ENCODE data around the gene ETV2.

Gene ETV2

GRCh38 chr19:35623327-35624010, 18.1 kb upstream of the ETV2 start:
- H3K9ac ChIP-seq (ENCODE audit: low read length), result no peak overlapping the region
- peaks cover 7% of the 10 kb centered on the region; the same call in 1 of the 2 replicates for H3F3A ChIP-seq (ENCODE audit: insufficient read depth)
- H2AFZ ChIP-seq (ENCODE audit: low read depth, low read length, severe bottlenecking), result no peak overlapping the region
- H4K20me1 ChIP-seq (ENCODE audit: low read depth, low read length), result no peaks in the 10 kb centered on the region
- H3K36me3 ChIP-seq (ENCODE audit: low read length), result no peaks in the 10 kb centered on the region
- no peaks in the 10 kb centered on the region for H3K9me2 ChIP-seq (replicated peaks; ENCODE audit: insufficient read depth, low read length)
- H3K27me3 ChIP-seq (ENCODE audit: low read length), result no peaks in the 10 kb centered on the region
- no peak overlapping the region for H3K4me3 ChIP-seq (ENCODE audit: insufficient read depth, low read length, poor library complexity, severe bottlenecking)
- H3K4me2 ChIP-seq (ENCODE audit: low read depth, low read length, poor library complexity, severe bottlenecking), result no peak overlapping the region
- TF ChIP-seq EZH2phosphoT487 (conservative IDR thresholded peaks at IDR 0.05; ENCODE audit: low read length), result no peak
- no peak for TF ChIP-seq CTCF (IDR thresholded peaks at IDR 0.05; ENCODE audit: insufficient read depth, low read length, poor library complexity, severe bottlenecking)
- H3K79me2 ChIP-seq (ENCODE audit: insufficient read depth, low read length), result no peaks in the 10 kb centered on the region
- H3K27ac ChIP-seq (ENCODE audit: low read depth, low read length), result no peak overlapping the region
- no peaks in the 10 kb centered on the region for H3K9me3 ChIP-seq (ENCODE audit: insufficient read depth, low read length)

- no peaks in the 10 kb centered on the region for H3K36me3 ChIP-seq (ENCODE audit: low read length)
- H3F3A ChIP-seq (ENCODE audit: insufficient read depth), result peaks cover 7% of the 10 kb centered on the region; the same call in 1 of the 2 replicates
- no peaks in the 10 kb centered on the region for H4K20me1 ChIP-seq (ENCODE audit: low read depth, low read length)
- H3K4me3 ChIP-seq (ENCODE audit: insufficient read depth, low read length, poor library complexity, severe bottlenecking), result peak overlapping the region; percentile 76
- H3K9me3 ChIP-seq (ENCODE audit: insufficient read depth, low read length), result no peaks in the 10 kb centered on the region
- H3K9ac ChIP-seq (ENCODE audit: low read length), result peak overlapping the region; percentile 91
- no peaks in the 10 kb centered on the region for H3K27me3 ChIP-seq (ENCODE audit: low read length)
- H3K9me2 ChIP-seq (replicated peaks; ENCODE audit: insufficient read depth, low read length), result no peaks in the 10 kb centered on the region
- peaks cover 8% of the 10 kb centered on the region; the same call in 1 of the 2 replicates for H3K79me2 ChIP-seq (ENCODE audit: insufficient read depth, low read length)
- TF ChIP-seq CTCF (IDR thresholded peaks at IDR 0.05; ENCODE audit: insufficient read depth, low read length, poor library complexity, severe bottlenecking) (no peak), EZH2phosphoT487 (conservative IDR thresholded peaks at IDR 0.05; ENCODE audit: low read length) (no peak)
- peak overlapping the region; percentile 78 for H2AFZ ChIP-seq (ENCODE audit: low read depth, low read length, severe bottlenecking)
- H3K4me2 ChIP-seq (ENCODE audit: low read depth, low read length, poor library complexity, severe bottlenecking), result peak overlapping the region; percentile 63
- peak overlapping the region; percentile 40; the same call in 1 of the 2 replicates for H3K27ac ChIP-seq (ENCODE audit: low read depth, low read length)
These were observed 13.3 kb upstream of the ETV2 start for GRCh38 chr19:35628264-35628564.

DNA sequence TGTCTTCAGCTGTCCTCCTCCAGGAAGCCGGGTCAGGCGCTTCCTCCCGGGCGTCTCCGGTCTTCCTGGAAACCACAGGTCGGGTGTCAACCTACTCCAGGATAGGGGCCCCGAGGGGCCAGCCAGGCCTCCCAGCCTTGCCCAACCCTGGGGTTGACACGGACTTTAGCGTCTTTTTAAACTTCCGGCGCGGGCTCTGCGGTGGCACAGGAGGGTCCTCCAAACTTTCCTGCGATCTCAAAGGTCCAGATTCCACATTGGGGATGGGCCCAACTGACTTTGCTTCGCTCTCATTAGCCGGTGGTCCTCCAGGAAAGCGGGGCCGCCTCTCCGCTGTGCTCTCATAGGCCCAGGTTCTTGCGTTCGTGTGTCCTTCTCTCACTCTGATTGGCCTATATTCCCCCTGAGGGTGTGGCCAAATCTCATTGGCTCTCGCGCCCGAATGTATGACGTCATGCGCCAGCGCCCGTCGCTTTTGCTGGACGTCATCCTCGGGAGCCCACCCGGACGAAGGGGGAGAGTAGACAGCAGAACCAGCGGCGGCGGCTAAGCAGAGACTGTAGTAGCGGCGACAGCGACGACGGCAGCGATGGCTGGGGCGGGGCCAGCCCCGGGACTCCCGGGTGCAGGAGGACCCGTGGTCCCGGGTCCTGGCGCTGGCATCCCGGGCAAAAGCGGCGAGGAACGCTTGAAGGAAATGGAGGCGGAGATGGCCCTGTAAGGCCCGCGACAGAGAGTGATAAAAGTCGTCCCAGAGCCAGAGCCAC, 12.8 kb upstream of the ETV2 start, which contains the start of gene RBM42:
TSS of gene RBM42 (plus strand) at position 472 of the 767 bp plus-strand sequence. CDS start at position 590, 118 bp downstream.
- no peaks in the 10 kb centered on the region for H3K27me3 ChIP-seq (ENCODE audit: low read length)
- no peaks in the 10 kb centered on the region for H3K9me3 ChIP-seq (ENCODE audit: insufficient read depth, low read length)
- H3K9me2 ChIP-seq (replicated peaks; ENCODE audit: insufficient read depth, low read length), result no peaks in the 10 kb centered on the region
- TF ChIP-seq EZH2phosphoT487 (conservative IDR thresholded peaks at IDR 0.05; ENCODE audit: low read length) (no peak), CTCF (IDR thresholded peaks at IDR 0.05; ENCODE audit: insufficient read depth, low read length, poor library complexity, severe bottlenecking) (no peak)
- no peaks in the 10 kb centered on the region for H4K20me1 ChIP-seq (ENCODE audit: low read depth, low read length)
- peak within 1 kb of the TSS; percentile 40; the same call in 1 of the 2 replicates for H3K27ac ChIP-seq (ENCODE audit: low read depth, low read length)
- peaks cover 8% of the 10 kb centered on the region; the same call in 1 of the 2 replicates for H3K79me2 ChIP-seq (ENCODE audit: insufficient read depth, low read length)
- peak within 1 kb of the TSS; percentile 91 for H3K9ac ChIP-seq (ENCODE audit: low read length)
- peaks cover 7% of the 10 kb centered on the region; the same call in 1 of the 2 replicates for H3F3A ChIP-seq (ENCODE audit: insufficient read depth)
- peak within 1 kb of the TSS; percentile 88 for H3K4me3 ChIP-seq (ENCODE audit: insufficient read depth, low read length, poor library complexity, severe bottlenecking)
- H3K36me3 ChIP-seq (ENCODE audit: low read length), result no peaks in the 10 kb centered on the region
- H2AFZ ChIP-seq (ENCODE audit: low read depth, low read length, severe bottlenecking), result peak within 1 kb of the TSS; percentile 87
- H3K4me2 ChIP-seq (ENCODE audit: low read depth, low read length, poor library complexity, severe bottlenecking), result peak within 1 kb of the TSS; percentile 73
